Measurements from ENCODE around the gene SLC12A5. TPM values are rescaled to one million over a fixed set of nuclear protein-coding genes. Genes with fewer than 3 reads are reported as not detected.

SLC12A5 gene
- polyA plus RNA-seq, 3 donors, result not detected

- H3K4me2 ChIP-seq (replicated peaks; ENCODE audit: extremely low read depth, low read length, poor library complexity, severe bottlenecking), result no peak overlapping the region
- H3K36me3 ChIP-seq (replicated peaks in 1 of 2; ENCODE audit: control insufficient read depth in 1 of 2, insufficient read depth in 2 of 2, low read length in 2 of 2), result no peaks in the 10 kb centered on the region
- Mint-ChIP-seq H3K4me1 (peaks cover 34% of the 10 kb centered on the region), H3K36me3 (no peaks in the 10 kb centered on the region), H3K27me3 (ENCODE audit: low read depth in 3 of 3) (peaks cover 13 to 31% (median 23%) of the 10 kb centered on the region in 3 donors), H3K9me3 (peaks cover 0 to 12% (median 8%) of the 10 kb centered on the region in 7 donors), H3K27ac (no peak overlapping the region), H3K4me3 (no peak overlapping the region)
- H2AFZ ChIP-seq (ENCODE audit: insufficient read depth, low read depth, low read length, poor library complexity, severe bottlenecking), result no peak overlapping the region
- no peaks in the 10 kb centered on the region for H3K79me2 ChIP-seq (ENCODE audit: insufficient read depth, low read length)
- TF ChIP-seq CTCF (IDR thresholded peaks at IDR 0.05), result no peak
- no peak overlapping the region for H3K9ac ChIP-seq (ENCODE audit: insufficient read depth, low read length, poor library complexity, severe bottlenecking)
- DNase-seq, result no peak
- peaks cover 0 to 3% of the 10 kb centered on the region in 2 donors for H3K9me3 ChIP-seq (replicated peaks in 1 of 2; ENCODE audit: control insufficient read depth in 1 of 2, insufficient read depth in 1 of 2, low read length in 2 of 2)
- H3K4me1 ChIP-seq (ENCODE audit: control insufficient read depth in 1 of 2, insufficient read depth in 2 of 2, low read length in 2 of 2), result peaks cover 28 to 33% of the 10 kb centered on the region in 2 donors
- WGBS (ENCODE audit: insufficient coverage), result 74% methylated on average over 3 of the region's 6 CpGs
- H3K27ac ChIP-seq (ENCODE audit: low read depth in 1 of 2, low read length in 2 of 2), result no peak overlapping the region
- peaks cover 22 to 25% of the 10 kb centered on the region in 2 donors for H3K27me3 ChIP-seq (ENCODE audit: control insufficient read depth in 2 of 2, insufficient read depth in 2 of 2, low read length in 2 of 2)
- intact Hi-C loops (cut with micrococcal nuclease), result no loop called here
- no peaks in the 10 kb centered on the region for H4K20me1 ChIP-seq (ENCODE audit: insufficient read depth, low read length)
- H3K4me3 ChIP-seq (replicated peaks in 1 of 3; ENCODE audit: low read depth in 2 of 3, low read length in 3 of 3), result no peak overlapping the region
Measured at GRCh38 chr20:46107061-46107460, 78.0 kb downstream of the SLC12A5 start.

- Histone ChIP-seq H3K27me3 (ENCODE audit: control insufficient read depth in 2 of 2, insufficient read depth in 2 of 2, low read length in 2 of 2) (peaks cover 15 to 19% of the 10 kb centered on the region in 2 donors), H3K4me3 (replicated peaks in 1 of 3; ENCODE audit: low read depth in 2 of 3, low read length in 3 of 3) (peak overlapping the region in 1 of 3 experiments; percentile 10), H3K4me2 (replicated peaks; ENCODE audit: extremely low read depth, low read length, poor library complexity, severe bottlenecking) (peak overlapping the region; percentile 20), H3K4me1 (ENCODE audit: control insufficient read depth in 1 of 2, insufficient read depth in 2 of 2, low read length in 2 of 2) (peaks cover 30 to 36% of the 10 kb centered on the region in 2 donors), H2AFZ (ENCODE audit: insufficient read depth, low read depth, low read length, poor library complexity, severe bottlenecking) (peak overlapping the region; percentile 1), H3K9me3 (replicated peaks in 1 of 2; ENCODE audit: control insufficient read depth in 1 of 2, insufficient read depth in 1 of 2, low read length in 2 of 2) (no peaks in the 10 kb centered on the region), H3K79me2 (ENCODE audit: insufficient read depth, low read length) (no peaks in the 10 kb centered on the region), H3K9ac (ENCODE audit: insufficient read depth, low read length, poor library complexity, severe bottlenecking) (no peak overlapping the region), H3K36me3 (replicated peaks in 1 of 2; ENCODE audit: control insufficient read depth in 1 of 2, insufficient read depth in 2 of 2, low read length in 2 of 2) (no peaks in the 10 kb centered on the region), H3K27ac (ENCODE audit: low read depth in 1 of 2, low read length in 2 of 2) (peak overlapping the region; percentile 11 to 49), H4K20me1 (ENCODE audit: insufficient read depth, low read length) (no peaks in the 10 kb centered on the region)
- TF ChIP-seq CTCF (IDR thresholded peaks at IDR 0.05), result no peak
- peak; percentile 49 to 84 (median 59) for DNase-seq
- H3K4me1 Mint-ChIP-seq, result peaks cover 35% of the 10 kb centered on the region
- peak overlapping the region; percentile 4 to 85 (median 75) for H3K27ac Mint-ChIP-seq
- H3K36me3 Mint-ChIP-seq, result no peaks in the 10 kb centered on the region
- intact Hi-C loops (cut with micrococcal nuclease), result no loop called here
- 40% methylated on average over 2 of the region's 5 CpGs for WGBS (ENCODE audit: insufficient coverage)
- H3K4me3 Mint-ChIP-seq, result peak overlapping the region in 1 of 2 donors; percentile 64
- H3K27me3 Mint-ChIP-seq (ENCODE audit: low read depth in 3 of 3), result peaks cover 9 to 21% (median 17%) of the 10 kb centered on the region in 3 donors
- H3K9me3 Mint-ChIP-seq, result peaks cover 0 to 8% (median 3%) of the 10 kb centered on the region in 7 donors
Measured at GRCh38 chr20:46108435-46108841, 79.4 kb downstream of the SLC12A5 start.

Data from CD14-positive monocyte (primary cell).